Measurements from ENCODE around the gene KCNAB3. TPM values are rescaled to one million over a fixed set of nuclear protein-coding genes. Genes with fewer than 3 reads are reported as not detected.
A peak's percentile ranks its signal among the peaks of the same experiment; 100 is the strongest.

The KCNAB3 gene
- total RNA-seq, 2 donors from 2014 or later = 0.39 TPM; not detected in 1

- Histone ChIP-seq H3K27ac (no peak overlapping the region), H3K9me3 (no peaks in the 10 kb centered on the region), H3K27me3 (no peaks in the 10 kb centered on the region), H3K36me3 (peaks cover 50% of the 10 kb centered on the region), H3K4me1 (peaks cover 0 to 4% of the 10 kb centered on the region in 2 donors), H3K4me3 (no peak overlapping the region)
- DNase-seq (ENCODE audit: low spot score) = no peak
- no peak for TF ChIP-seq CTCF (IDR thresholded peaks at IDR 0.05)
Measured at GRCh38 chr17:7894866-7895265, 34.8 kb downstream of the KCNAB3 start.

- peaks cover 0 to 10% of the 10 kb centered on the region in 2 donors for H3K4me1 ChIP-seq
- no peaks in the 10 kb centered on the region for H3K27me3 ChIP-seq
- DNase-seq (ENCODE audit: low spot score) = no peak
- H3K36me3 ChIP-seq = peaks cover 43% of the 10 kb centered on the region
- no peak for TF ChIP-seq CTCF (IDR thresholded peaks at IDR 0.05)
- no peaks in the 10 kb centered on the region for H3K9me3 ChIP-seq
- no peak overlapping the region for H3K27ac ChIP-seq
- no peak overlapping the region for H3K4me3 ChIP-seq
Measured at GRCh38 chr17:7894226-7894625, 35.4 kb downstream of the KCNAB3 start.

GRCh38 chr17:7893187-7893880 lies 36.3 kb downstream of the KCNAB3 start:
- TF ChIP-seq CTCF (IDR thresholded peaks at IDR 0.05) = no peak
- Histone ChIP-seq H3K27me3 (no peaks in the 10 kb centered on the region), H3K4me1 (peaks cover 0 to 19% of the 10 kb centered on the region in 2 donors), H3K27ac (no peak overlapping the region), H3K36me3 (peaks cover 34% of the 10 kb centered on the region), H3K9me3 (no peaks in the 10 kb centered on the region), H3K4me3 (no peak overlapping the region)
- no peak for DNase-seq (ENCODE audit: low spot score)

- TF ChIP-seq CTCF (IDR thresholded peaks at IDR 0.05) = peak in 1 of 2 donors; percentile 54
- peaks cover 18% of the 10 kb centered on the region for H3K36me3 ChIP-seq
- peak; percentile 96 for DNase-seq (ENCODE audit: low spot score)
- peaks cover 0 to 47% of the 10 kb centered on the region in 2 donors for H3K4me1 ChIP-seq
- no peaks in the 10 kb centered on the region for H3K9me3 ChIP-seq
- peak overlapping the region in 1 of 2 donors; percentile 87 for H3K4me3 ChIP-seq
- H3K27ac ChIP-seq = peak overlapping the region; percentile 88 to 90
- no peaks in the 10 kb centered on the region for H3K27me3 ChIP-seq
Measured at GRCh38 chr17:7889166-7889955, 40.3 kb downstream of the KCNAB3 start.

- H3K9me3 ChIP-seq = no peaks in the 10 kb centered on the region
- peak within 1 kb of the TSS; percentile 88 to 90 for H3K27ac ChIP-seq
- peak within 1 kb of the TSS; percentile 17 to 87 for H3K4me3 ChIP-seq
- no peak for DNase-seq (ENCODE audit: low spot score)
- H3K27me3 ChIP-seq = no peaks in the 10 kb centered on the region
- H3K36me3 ChIP-seq = peaks cover 7% of the 10 kb centered on the region
- TF ChIP-seq CTCF (IDR thresholded peaks at IDR 0.05) = no peak
- peaks cover 0 to 47% of the 10 kb centered on the region in 2 donors for H3K4me1 ChIP-seq
Measured at GRCh38 chr17:7888184-7888920, 41.3 kb downstream of the KCNAB3 start, which contains the start of gene CHD3. Gene CHD3 (plus strand): TSS chr17:7888789. CDS start chr17:7889001, 212 bp downstream.
